Keratinocyte (primary cell): ENCODE measurements around the gene LYL1.

Experiments
- EZH2 ChIP-seq: IDR thresholded peaks from one replicate; pipeline ENCODE4 v1.6.1; 2012; ENCODE audit warnings: inconsistent platforms, mild to moderate bottlenecking, low read length, moderate library complexity
- TF ChIP-seq, protein P1 (sequence below), 3 experiments: IDR thresholded peaks in 1 of 3; conservative IDR thresholded peaks in 1 of 3; optimal IDR thresholded peaks in 1 of 3; 2 replicates in 2 of 3; 3 replicates in 1 of 3; pipeline versions ENCODE3 to v1.5.1; 2011; ENCODE audit warnings: low read length in 3 of 3, mild to moderate bottlenecking in 3 of 3, moderate library complexity in 2 of 3, control low read depth in 1 of 3, inconsistent platforms in 1 of 3; ENCODE audit not compliant: insufficient read depth in 2 of 3; ENCODE audit errors: extremely low read depth in 1 of 3

DNA sequence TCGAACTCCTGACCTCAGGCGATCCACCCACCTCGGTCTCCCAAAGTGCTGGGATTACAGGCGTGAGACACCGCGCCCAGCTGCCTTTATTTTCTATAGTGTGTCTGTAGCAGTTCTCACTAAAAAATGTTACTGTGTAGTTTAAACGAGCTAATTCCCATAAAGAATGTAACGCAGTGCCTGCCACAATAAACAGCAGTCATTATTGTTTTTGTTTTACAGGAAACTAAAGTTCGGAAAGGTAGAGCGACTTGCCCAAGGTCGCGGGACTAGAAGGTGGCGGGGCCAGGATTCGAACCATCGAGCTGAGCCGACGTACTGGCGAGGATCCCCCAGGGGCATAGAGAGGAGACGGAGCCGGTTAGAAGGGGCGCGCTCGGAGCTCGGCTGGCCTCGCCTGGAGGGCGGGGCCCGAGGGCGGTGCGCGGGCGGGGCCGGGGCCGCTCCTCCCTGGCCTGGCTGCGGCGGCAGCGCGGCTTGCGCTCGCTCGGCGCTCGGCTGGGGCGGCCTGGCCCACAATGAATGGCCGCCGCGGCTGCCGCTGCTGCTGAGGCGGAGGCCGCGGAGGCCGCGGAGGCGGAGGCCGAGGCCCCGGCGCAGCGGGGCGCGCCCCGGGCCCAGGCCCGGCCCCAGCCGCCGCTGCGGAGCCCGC, 15.2 kb upstream of the LYL1 start, which contains the start of gene NACC1:
- TF ChIP-seq, protein P1, sequence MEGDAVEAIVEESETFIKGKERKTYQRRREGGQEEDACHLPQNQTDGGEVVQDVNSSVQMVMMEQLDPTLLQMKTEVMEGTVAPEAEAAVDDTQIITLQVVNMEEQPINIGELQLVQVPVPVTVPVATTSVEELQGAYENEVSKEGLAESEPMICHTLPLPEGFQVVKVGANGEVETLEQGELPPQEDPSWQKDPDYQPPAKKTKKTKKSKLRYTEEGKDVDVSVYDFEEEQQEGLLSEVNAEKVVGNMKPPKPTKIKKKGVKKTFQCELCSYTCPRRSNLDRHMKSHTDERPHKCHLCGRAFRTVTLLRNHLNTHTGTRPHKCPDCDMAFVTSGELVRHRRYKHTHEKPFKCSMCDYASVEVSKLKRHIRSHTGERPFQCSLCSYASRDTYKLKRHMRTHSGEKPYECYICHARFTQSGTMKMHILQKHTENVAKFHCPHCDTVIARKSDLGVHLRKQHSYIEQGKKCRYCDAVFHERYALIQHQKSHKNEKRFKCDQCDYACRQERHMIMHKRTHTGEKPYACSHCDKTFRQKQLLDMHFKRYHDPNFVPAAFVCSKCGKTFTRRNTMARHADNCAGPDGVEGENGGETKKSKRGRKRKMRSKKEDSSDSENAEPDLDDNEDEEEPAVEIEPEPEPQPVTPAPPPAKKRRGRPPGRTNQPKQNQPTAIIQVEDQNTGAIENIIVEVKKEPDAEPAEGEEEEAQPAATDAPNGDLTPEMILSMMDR (optimal IDR thresholded peaks at IDR 0.05 in 1 of 3, IDR thresholded peaks at IDR 0.05 in 1 of 3, conservative IDR thresholded peaks at IDR 0.05 in 1 of 3; ENCODE audit: extremely low read depth in 1 of 3, insufficient read depth in 2 of 3, low read length in 3 of 3): no peak
- no peak for TF ChIP-seq EZH2
